ENCODE data around the gene PLIN3. TPM values are rescaled to one million over a fixed set of nuclear protein-coding genes. Genes with fewer than 3 reads are reported as not detected.

The PLIN3 gene
- total RNA-seq, 1 donor from 2014 or later: 36.2 TPM

Other genes with a start within 250 kb of the PLIN3 start
- 22.2 and 23.5 TPM in 2 replicates for gene TNFAIP8L1, start 228.2 kb downstream of the PLIN3 start, total RNA-seq
- 90.6 and 94.5 TPM in 2 replicates for gene MYDGF, start 197.3 kb downstream of the PLIN3 start, total RNA-seq
- 98.7 and 109 TPM in 2 replicates for gene DPP9, start 143.8 kb downstream of the PLIN3 start, total RNA-seq
- 16.0 and 16.7 TPM in 2 replicates for gene FEM1A, start 75.9 kb downstream of the PLIN3 start, total RNA-seq
- 25.9 and 26.3 TPM in 2 replicates for gene TICAM1, start 36.0 kb downstream of the PLIN3 start, total RNA-seq
- gene ARRDC5, start 35.2 kb upstream of the PLIN3 start, total RNA-seq: 2.1 TPM in 2 replicates
- 97.2 and 102 TPM in 2 replicates for gene UHRF1, start 41.8 kb upstream of the PLIN3 start, total RNA-seq
- gene KDM4B, start 101.4 kb upstream of the PLIN3 start, total RNA-seq: 39.1 and 43.7 TPM in 2 replicates

Data from T-helper 1 cell treated with Interleukin-12 subunit alpha and Interleukin-12 subunit beta and Interleukin-4 antibody, amounts not matched to agents 30 ng/mL and 1 ng/mL, for 36 hours (primary cell).